Measurements from ENCODE around the gene ADSS1.

GRCh38 chr14:104730487-104730886, 6.5 kb downstream of the ADSS1 start:
- TF ChIP-seq TEAD4 (IDR thresholded peaks at IDR 0.05) (no peak), EP300 (IDR thresholded peaks at IDR 0.05; ENCODE audit: borderline replicate concordance) (no peak), TAF1 (IDR thresholded peaks at IDR 0.05; ENCODE audit: low read depth) (no peak), REST (IDR thresholded peaks at IDR 0.05; ENCODE audit: low read depth) (no peak), MAX (IDR thresholded peaks at IDR 0.05) (no peak), CREB1 (IDR thresholded peaks at IDR 0.05; ENCODE audit: low read depth) (no peak)
